Calu3 (cell line): ENCODE measurements around the gene EP400. TPM values are rescaled to one million over a fixed set of nuclear protein-coding genes. Genes with fewer than 3 reads are reported as not detected.

Experiments used
- BruUV-seq: library from RNA; stranded (reverse); fragments of 400-500 nt; replicated peaks from 2 replicates; lab custom pipeline; 2021; lab: Mats Ljungman, UMichigan
- CTCF ChIA-PET: fragments of 300-600 bp; sonication (Branson Sonifier 250); formaldehyde crosslinking; loops from one replicate; lab custom pipeline; 2022; ENCODE audit warnings: antibody characterized with exemption; lab: Charles Lee
- DNase-seq: peaks from one replicate; pipeline ENCODE4 v3.0.0; 2022
- H3K27ac Mint-ChIP-seq: one replicate; pipeline ENCODE4 v1.8.0; 2022; ENCODE audit warnings: mixed read lengths; ENCODE audit not compliant: unreplicated experiment
- H3K27me3 Mint-ChIP-seq: one replicate; pipeline ENCODE4 v1.8.0; 2022; ENCODE audit warnings: mixed read lengths; ENCODE audit not compliant: unreplicated experiment
- H3K36me3 Mint-ChIP-seq: one replicate; pipeline ENCODE4 v1.8.0; 2022; ENCODE audit warnings: mild to moderate bottlenecking, moderate library complexity, mixed read lengths; ENCODE audit not compliant: insufficient read depth, unreplicated experiment
- H3K4me1 Mint-ChIP-seq: one replicate; pipeline ENCODE4 v1.8.0; 2022; ENCODE audit warnings: mild to moderate bottlenecking, low read depth, mixed read lengths; ENCODE audit not compliant: unreplicated experiment
- H3K4me3 Mint-ChIP-seq: one replicate; pipeline ENCODE4 v1.8.0; 2022; ENCODE audit warnings: mild to moderate bottlenecking, low read depth, moderate library complexity, mixed read lengths; ENCODE audit not compliant: unreplicated experiment
- H3K9me3 Mint-ChIP-seq: one replicate; pipeline ENCODE4 v1.8.0; 2022; ENCODE audit warnings: low read depth, mixed read lengths; ENCODE audit not compliant: unreplicated experiment
- CTCF ChIP-seq: fragments of 200-600 bp; IDR thresholded peaks from one replicate; pipeline ENCODE4 v1.8.0; 2022; ENCODE audit warnings: antibody characterized with exemption; ENCODE audit not compliant: unreplicated experiment
- intact Hi-C: fragments of 100-400 bp; cut with micrococcal nuclease; formaldehyde crosslinking; loops from one replicate; pipeline ENCODE4 v1.10.0; 2022; ENCODE audit not compliant: unreplicated experiment
- total RNA-seq: library from RNA; stranded (reverse); gene quantifications from 2 replicates; pipeline ENCODE4 v1.2.3, GENCODE V29; 2022

The EP400 gene
- total RNA-seq, 1 experiment from 2014 or later, result 88.7 TPM

GRCh38 chr12:132065203-132065602 is 115.5 kb downstream of the EP400 start:
- intact Hi-C loops, result no loop called here
- Mint-ChIP-seq H3K9me3 (no peaks in the 10 kb centered on the region), H3K36me3 (peaks cover 45% of the 10 kb centered on the region), H3K27ac (no peak overlapping the region), H3K27me3 (no peaks in the 10 kb centered on the region), H3K4me3 (no peak overlapping the region), H3K4me1 (no peaks in the 10 kb centered on the region)
- CTCF ChIA-PET, result no interaction called here
- BruUV-seq, result no TSS peak
- no peak for TF ChIP-seq CTCF
- no peak for DNase-seq

DNA sequence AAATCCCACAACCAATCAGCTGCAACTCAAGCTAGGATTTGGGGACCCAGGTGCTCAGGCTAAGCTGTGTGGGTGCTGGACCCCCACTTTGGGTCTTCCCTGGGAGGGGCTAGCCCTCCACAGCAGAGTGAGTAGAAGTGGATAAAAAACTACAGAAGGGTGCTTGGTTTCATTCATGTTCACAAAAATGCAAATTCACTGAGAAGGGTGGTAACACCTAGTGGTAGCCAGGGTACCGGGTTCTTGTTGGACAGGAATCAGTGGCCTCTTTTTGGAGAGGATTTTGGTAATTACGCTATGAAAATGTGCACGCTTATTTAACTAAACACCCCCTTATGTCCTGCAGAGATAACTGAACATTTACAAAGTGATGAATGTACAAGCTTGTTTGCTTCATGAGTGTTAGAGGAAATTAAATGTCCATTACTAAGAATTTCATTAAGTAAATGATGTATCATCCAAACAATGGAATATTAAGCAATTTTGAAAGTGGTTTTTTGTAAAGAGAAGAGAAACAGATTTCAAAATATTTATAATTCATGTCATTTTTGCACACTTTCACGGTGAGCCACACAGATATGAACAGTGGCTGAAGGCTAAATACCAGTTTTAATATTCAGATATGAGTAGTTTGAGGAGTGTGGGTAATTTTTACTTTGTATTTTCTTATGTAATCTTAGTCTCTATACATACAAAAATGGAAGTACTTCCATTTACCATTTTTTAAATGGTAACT is 116.0 kb downstream of the EP400 start:
- H3K4me3 Mint-ChIP-seq, result no peak overlapping the region
- H3K4me1 Mint-ChIP-seq, result no peaks in the 10 kb centered on the region
- no peak for TF ChIP-seq CTCF
- H3K9me3 Mint-ChIP-seq, result no peaks in the 10 kb centered on the region
- peaks cover 44% of the 10 kb centered on the region for H3K36me3 Mint-ChIP-seq
- intact Hi-C loops, result no loop called here
- CTCF ChIA-PET, result no interaction called here
- H3K27ac Mint-ChIP-seq, result no peak overlapping the region
- no peaks in the 10 kb centered on the region for H3K27me3 Mint-ChIP-seq
- DNase-seq, result no peak
- no TSS peak for BruUV-seq

DNA sequence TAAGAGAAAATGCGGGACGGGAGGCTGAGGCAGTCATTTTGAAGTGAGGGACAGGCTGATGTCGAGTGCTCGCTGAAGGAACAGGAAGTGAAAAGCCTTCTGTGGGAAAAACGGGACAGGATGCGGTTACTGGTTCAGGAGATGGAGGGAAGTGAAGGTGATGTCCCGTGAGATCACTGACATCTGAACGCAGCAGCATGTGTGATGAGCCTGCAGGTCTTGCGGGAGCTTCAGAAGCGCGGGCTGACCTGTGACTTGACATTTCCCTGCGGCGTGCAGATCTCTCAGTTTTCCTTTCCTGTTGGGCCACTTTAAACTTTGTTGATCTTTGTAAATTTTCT is 116.6 kb downstream of the EP400 start:
- Mint-ChIP-seq H3K27ac (no peak overlapping the region), H3K27me3 (no peaks in the 10 kb centered on the region), H3K9me3 (no peaks in the 10 kb centered on the region), H3K4me3 (no peak overlapping the region), H3K36me3 (peaks cover 38% of the 10 kb centered on the region), H3K4me1 (no peaks in the 10 kb centered on the region)
- BruUV-seq, result no TSS peak
- DNase-seq, result no peak
- TF ChIP-seq CTCF, result no peak
- CTCF ChIA-PET, result no interaction called here
- intact Hi-C loops, result no loop called here

- no TSS peak for BruUV-seq
- intact Hi-C loops, result no loop called here
- Mint-ChIP-seq H3K4me3 (no peak overlapping the region), H3K9me3 (no peaks in the 10 kb centered on the region), H3K27me3 (no peaks in the 10 kb centered on the region), H3K27ac (no peak overlapping the region), H3K4me1 (no peaks in the 10 kb centered on the region), H3K36me3 (peaks cover 35% of the 10 kb centered on the region)
- DNase-seq, result no peak
- CTCF ChIA-PET, result no interaction called here
- no peak for TF ChIP-seq CTCF
Measured at GRCh38 chr12:132066749-132067148, 117.0 kb downstream of the EP400 start.
